Neuron (in vitro differentiated cells): ENCODE measurements around the gene AKIRIN2.

Experiments
- H2AFZ ChIP-seq: one replicate; pipeline ENCODE4 v1.6.1; 2013; ENCODE audit warnings: low read depth, mild to moderate bottlenecking, inconsistent platforms, low read length, moderate library complexity
- H3K27me3 ChIP-seq: one replicate; pipeline ENCODE4 v1.6.1; 2013; ENCODE audit warnings: low read length; ENCODE audit not compliant: insufficient read depth
- H3K36me3 ChIP-seq: one replicate; pipeline ENCODE4 v1.6.1; 2013; ENCODE audit warnings: low read length; ENCODE audit not compliant: insufficient read depth
- H3K4me1 ChIP-seq: one replicate; pipeline ENCODE4 v1.6.1; 2013; ENCODE audit warnings: low read length; ENCODE audit not compliant: insufficient read depth
- H3K4me3 ChIP-seq: 2 replicates; pipeline ENCODE4 v1.5.1; 2013; ENCODE audit warnings: mild to moderate bottlenecking, low read length, moderate library complexity
- H3K9me3 ChIP-seq: one replicate; pipeline ENCODE4 v1.6.1; 2013; ENCODE audit warnings: low read length

AKIRIN2 gene

GRCh38 chr6:87669051-87669450, 33.0 kb downstream of the AKIRIN2 start:
- H2AFZ ChIP-seq, result no peak overlapping the region
- no peaks in the 10 kb centered on the region for H3K27me3 ChIP-seq
- no peak overlapping the region for H3K4me3 ChIP-seq
- no peaks in the 10 kb centered on the region for H3K4me1 ChIP-seq
- H3K9me3 ChIP-seq, result no peaks in the 10 kb centered on the region
- H3K36me3 ChIP-seq, result peaks cover 56% of the 10 kb centered on the region

GRCh38 chr6:87668013-87668412, 34.0 kb downstream of the AKIRIN2 start:
- no peaks in the 10 kb centered on the region for H3K27me3 ChIP-seq
- no peaks in the 10 kb centered on the region for H3K4me1 ChIP-seq
- no peak overlapping the region for H3K4me3 ChIP-seq
- peaks cover 60% of the 10 kb centered on the region for H3K36me3 ChIP-seq
- no peak overlapping the region for H2AFZ ChIP-seq
- H3K9me3 ChIP-seq, result no peaks in the 10 kb centered on the region

- Histone ChIP-seq H3K4me3 (no peak overlapping the region), H3K27me3 (no peaks in the 10 kb centered on the region), H3K4me1 (no peaks in the 10 kb centered on the region), H2AFZ (no peak overlapping the region), H3K9me3 (no peaks in the 10 kb centered on the region), H3K36me3 (peaks cover 55% of the 10 kb centered on the region)
Measured at GRCh38 chr6:87667032-87667431, 35.0 kb downstream of the AKIRIN2 start.

GRCh38 chr6:87664921-87665485, 37.0 kb downstream of the AKIRIN2 start:
- H2AFZ ChIP-seq, result no peak overlapping the region
- H3K4me1 ChIP-seq, result no peaks in the 10 kb centered on the region
- no peak overlapping the region for H3K4me3 ChIP-seq
- H3K36me3 ChIP-seq, result peaks cover 50% of the 10 kb centered on the region
- no peaks in the 10 kb centered on the region for H3K27me3 ChIP-seq
- no peaks in the 10 kb centered on the region for H3K9me3 ChIP-seq

GRCh38 chr6:87663434-87663833, 38.6 kb downstream of the AKIRIN2 start:
- no peak overlapping the region for H2AFZ ChIP-seq
- no peaks in the 10 kb centered on the region for H3K4me1 ChIP-seq
- H3K36me3 ChIP-seq, result peaks cover 44% of the 10 kb centered on the region
- no peak overlapping the region for H3K4me3 ChIP-seq
- H3K9me3 ChIP-seq, result no peaks in the 10 kb centered on the region
- no peaks in the 10 kb centered on the region for H3K27me3 ChIP-seq

GRCh38 chr6:87661503-87661902, 40.5 kb downstream of the AKIRIN2 start:
- Histone ChIP-seq H2AFZ (no peak overlapping the region), H3K9me3 (no peaks in the 10 kb centered on the region), H3K36me3 (peaks cover 50% of the 10 kb centered on the region), H3K27me3 (no peaks in the 10 kb centered on the region), H3K4me1 (no peaks in the 10 kb centered on the region), H3K4me3 (no peak overlapping the region)

GRCh38 chr6:87661016-87661415, 41.0 kb downstream of the AKIRIN2 start:
- Histone ChIP-seq H3K27me3 (no peaks in the 10 kb centered on the region), H3K4me3 (no peak overlapping the region), H3K9me3 (no peaks in the 10 kb centered on the region), H3K36me3 (peaks cover 50% of the 10 kb centered on the region), H2AFZ (no peak overlapping the region), H3K4me1 (no peaks in the 10 kb centered on the region)

- peaks cover 50% of the 10 kb centered on the region for H3K36me3 ChIP-seq
- no peak overlapping the region for H3K4me3 ChIP-seq
- H3K27me3 ChIP-seq, result no peaks in the 10 kb centered on the region
- no peaks in the 10 kb centered on the region for H3K4me1 ChIP-seq
- H2AFZ ChIP-seq, result no peak overlapping the region
- no peaks in the 10 kb centered on the region for H3K9me3 ChIP-seq
Measured at GRCh38 chr6:87660226-87660911, 41.7 kb downstream of the AKIRIN2 start.

- H3K4me3 ChIP-seq, result no peak overlapping the region
- H3K4me1 ChIP-seq, result no peaks in the 10 kb centered on the region
- H3K9me3 ChIP-seq, result no peaks in the 10 kb centered on the region
- H2AFZ ChIP-seq, result no peak overlapping the region
- peaks cover 49% of the 10 kb centered on the region for H3K36me3 ChIP-seq
- H3K27me3 ChIP-seq, result no peaks in the 10 kb centered on the region
Measured at GRCh38 chr6:87658516-87658915, 43.5 kb downstream of the AKIRIN2 start.

GRCh38 chr6:87656857-87657256, 45.2 kb downstream of the AKIRIN2 start:
- H3K27me3 ChIP-seq, result no peaks in the 10 kb centered on the region
- no peaks in the 10 kb centered on the region for H3K4me1 ChIP-seq
- H3K4me3 ChIP-seq, result no peak overlapping the region
- H3K9me3 ChIP-seq, result no peaks in the 10 kb centered on the region
- H2AFZ ChIP-seq, result no peak overlapping the region
- H3K36me3 ChIP-seq, result peaks cover 49% of the 10 kb centered on the region

- H3K9me3 ChIP-seq, result no peaks in the 10 kb centered on the region
- H3K36me3 ChIP-seq, result peaks cover 49% of the 10 kb centered on the region
- H2AFZ ChIP-seq, result no peak overlapping the region
- no peaks in the 10 kb centered on the region for H3K27me3 ChIP-seq
- no peak overlapping the region for H3K4me3 ChIP-seq
- no peaks in the 10 kb centered on the region for H3K4me1 ChIP-seq
Measured at GRCh38 chr6:87655824-87656223, 46.2 kb downstream of the AKIRIN2 start.

GRCh38 chr6:87654875-87655454, 47.1 kb downstream of the AKIRIN2 start:
- no peak overlapping the region for H3K4me3 ChIP-seq
- H3K4me1 ChIP-seq, result no peaks in the 10 kb centered on the region
- H3K9me3 ChIP-seq, result no peaks in the 10 kb centered on the region
- H2AFZ ChIP-seq, result no peak overlapping the region
- H3K36me3 ChIP-seq, result peaks cover 42% of the 10 kb centered on the region
- H3K27me3 ChIP-seq, result no peaks in the 10 kb centered on the region

- H2AFZ ChIP-seq, result no peak overlapping the region
- H3K4me3 ChIP-seq, result no peak overlapping the region
- H3K9me3 ChIP-seq, result no peaks in the 10 kb centered on the region
- H3K4me1 ChIP-seq, result no peaks in the 10 kb centered on the region
- H3K27me3 ChIP-seq, result no peaks in the 10 kb centered on the region
- H3K36me3 ChIP-seq, result peaks cover 38% of the 10 kb centered on the region
Measured at GRCh38 chr6:87654122-87654521, 47.9 kb downstream of the AKIRIN2 start.
